H9 (cell line): Measurements from ENCODE around the gene OR13J1. TPM values are rescaled to one million over a fixed set of nuclear protein-coding genes. Genes with fewer than 3 reads are reported as not detected.

Source experiments
- DNase-seq: peaks from one replicate; pipeline ENCODE4 v3.0.0-alpha.2; 2017
- H2AFZ ChIP-seq: one replicate; pipeline ENCODE4 v1.6.1; 2013; ENCODE audit warnings: mild to moderate bottlenecking, low read length, control low read depth, moderate library complexity
- H2AK5ac ChIP-seq: 2 replicates; pipeline ENCODE4 v1.6.1; 2013; ENCODE audit warnings: low read length, control low read depth, mixed read lengths; ENCODE audit not compliant: insufficient read length
- H2BK120ac ChIP-seq: one replicate; pipeline ENCODE4 v1.6.1; 2013; ENCODE audit warnings: low read depth, mild to moderate bottlenecking, low read length, control low read depth, inconsistent platforms; ENCODE audit not compliant: poor library complexity, severe bottlenecking
- H2BK12ac ChIP-seq: 2 replicates; pipeline ENCODE4 v1.6.1; 2013; ENCODE audit warnings: low read length, control low read depth, mixed read lengths, low read depth; ENCODE audit not compliant: insufficient read length
- H2BK15ac ChIP-seq: 2 replicates; pipeline ENCODE4 v1.6.1; 2013; ENCODE audit warnings: low read depth, low read length, control low read depth
- H2BK20ac ChIP-seq: one replicate; pipeline ENCODE4 v1.6.1; 2013; ENCODE audit warnings: low read depth, mild to moderate bottlenecking, low read length, control low read depth, inconsistent platforms; ENCODE audit not compliant: poor library complexity, severe bottlenecking
- H2BK5ac ChIP-seq: 2 replicates; pipeline ENCODE4 v1.6.1; 2013; ENCODE audit warnings: low read length, control low read depth, mixed read lengths; ENCODE audit not compliant: insufficient read length
- H3K14ac ChIP-seq: 2 replicates; pipeline ENCODE4 v1.6.1; 2013; ENCODE audit warnings: low read length, control low read depth; ENCODE audit not compliant: insufficient read depth
- H3K18ac ChIP-seq: 2 replicates; pipeline ENCODE4 v1.6.1; 2013; ENCODE audit warnings: low read depth, mild to moderate bottlenecking, mixed read lengths, low read length, control low read depth; ENCODE audit not compliant: insufficient read length
- H3K23ac ChIP-seq: 2 replicates; pipeline ENCODE4 v1.6.1; 2013; ENCODE audit warnings: low read length, control low read depth, mixed read lengths, low read depth; ENCODE audit not compliant: insufficient read length
- H3K23me2 ChIP-seq: 2 replicates; pipeline ENCODE4 v1.6.1; 2013; ENCODE audit warnings: low read depth, mild to moderate bottlenecking, mixed read lengths, low read length, control low read depth; ENCODE audit not compliant: insufficient read length, poor library complexity, severe bottlenecking
- H3K27ac ChIP-seq: 2 replicates; pipeline ENCODE4 v1.5.1; 2013; ENCODE audit warnings: low read length, control low read depth, mixed read lengths, low read depth; ENCODE audit not compliant: insufficient read length
- H3K27me3 ChIP-seq: 2 replicates; pipeline ENCODE4 v1.6.1; 2013; ENCODE audit warnings: low read length, control low read depth, inconsistent platforms; ENCODE audit not compliant: insufficient read depth
- H3K4ac ChIP-seq: 2 replicates; pipeline ENCODE4 v1.6.1; 2013; ENCODE audit warnings: low read depth, mild to moderate bottlenecking, control low read depth, inconsistent platforms, low read length, moderate library complexity
- H3K4me1 ChIP-seq: 2 replicates; pipeline ENCODE4 v1.6.1; 2013; ENCODE audit warnings: low read length, control low read depth, inconsistent platforms; ENCODE audit not compliant: insufficient read depth
- H3K4me2 ChIP-seq: 2 replicates; pipeline ENCODE4 v1.6.1; 2013; ENCODE audit warnings: low read length, control low read depth, mixed read lengths; ENCODE audit not compliant: insufficient read length, insufficient read depth
- H3K56ac ChIP-seq: 2 replicates; pipeline ENCODE4 v1.6.1; 2013; ENCODE audit warnings: low read depth, mild to moderate bottlenecking, mixed read lengths, low read length, control low read depth; ENCODE audit not compliant: insufficient read length
- H3K79me1 ChIP-seq: 2 replicates; pipeline ENCODE4 v1.6.1; 2013; ENCODE audit warnings: low read depth, mild to moderate bottlenecking, moderate library complexity, low read length, control low read depth, inconsistent platforms; ENCODE audit not compliant: insufficient read depth, poor library complexity, severe bottlenecking
- H3K79me2 ChIP-seq: 2 replicates; pipeline ENCODE4 v1.6.1; 2013; ENCODE audit warnings: low read length, control low read depth, inconsistent platforms; ENCODE audit not compliant: insufficient read depth
- H3K9ac ChIP-seq: 2 replicates; pipeline ENCODE4 v1.6.1; 2013; ENCODE audit warnings: low read length, control low read depth, mixed read lengths; ENCODE audit not compliant: insufficient read length; ENCODE audit errors: extremely low read depth
- H3K9me3 ChIP-seq: one replicate; pipeline ENCODE4 v1.6.1; 2013; ENCODE audit warnings: low read depth, low read length, inconsistent platforms; ENCODE audit not compliant: control insufficient read depth
- H3T11ph ChIP-seq: one replicate; pipeline ENCODE4 v1.6.1; 2013; ENCODE audit warnings: mild to moderate bottlenecking, low read length, control low read depth, inconsistent platforms
- H4K20me1 ChIP-seq: one replicate; pipeline ENCODE4 v1.6.1; 2013; ENCODE audit not compliant: control insufficient read depth, insufficient read length, insufficient read depth
- H4K5ac ChIP-seq: 2 replicates; pipeline ENCODE4 v1.6.1; 2013; ENCODE audit warnings: low read depth, mild to moderate bottlenecking, mixed read lengths, low read length, control low read depth; ENCODE audit not compliant: insufficient read length
- H4K8ac ChIP-seq: replicated peaks from 2 replicates; pipeline ENCODE4 v1.6.1; 2013; ENCODE audit warnings: low read length, control low read depth, mixed read lengths, low read depth; ENCODE audit not compliant: insufficient read length
- H4K91ac ChIP-seq: 2 replicates; pipeline ENCODE4 v1.6.1; 2013; ENCODE audit warnings: low read depth, mild to moderate bottlenecking, moderate library complexity, mixed read lengths, low read length, control low read depth; ENCODE audit not compliant: insufficient read length
- H3K27ac Mint-ChIP-seq, 3 experiments: 2 replicates in 2 of 3; 3 replicates in 1 of 3; pipeline ENCODE4 v1.8.0; 2020 to 2021; ENCODE audit warnings: mixed read lengths in 3 of 3, mild to moderate bottlenecking in 1 of 3, moderate library complexity in 1 of 3
- H3K27me3 Mint-ChIP-seq: 2 replicates; pipeline ENCODE4 v1.8.0; 2021; ENCODE audit warnings: low read depth, mild to moderate bottlenecking, moderate library complexity, mixed read lengths
- H3K36me3 Mint-ChIP-seq, 3 experiments: 2 replicates in 2 of 3; 3 replicates in 1 of 3; pipeline ENCODE4 v1.8.0; 2020 to 2021; ENCODE audit warnings: low read depth in 3 of 3, mixed read lengths in 3 of 3; ENCODE audit not compliant: insufficient read depth in 1 of 3
- H3K4me1 Mint-ChIP-seq, 2 experiments: 2 replicates each; pipeline ENCODE4 v1.8.0; 2020; ENCODE audit warnings: mixed read lengths in 2 of 2
- H3K4me3 Mint-ChIP-seq, 2 experiments: 2 replicates in 1 of 2; 3 replicates in 1 of 2; pipeline ENCODE4 v1.8.0; 2020 to 2021; ENCODE audit warnings: mild to moderate bottlenecking in 2 of 2, mixed read lengths in 2 of 2, moderate library complexity in 1 of 2
- H3K9me3 Mint-ChIP-seq, 2 experiments: 2 replicates in 1 of 2; 3 replicates in 1 of 2; pipeline ENCODE4 v1.8.0; 2020; ENCODE audit warnings: mild to moderate bottlenecking in 2 of 2, mixed read lengths in 2 of 2, moderate library complexity in 1 of 2
- CTCF ChIP-seq: fragments of 200-600 bp; sonication (generic); conservative IDR thresholded peaks from 3 replicates; pipeline ENCODE4 v1.8.0; 2021; ENCODE audit warnings: antibody characterized with exemption, mild to moderate bottlenecking
- WGBS: extraction: QIAGEN DNeasy Blood & Tissue Kit; methylation state at CpG from one replicate; pipeline ENCODE4 v1.1.7; 2013; ENCODE audit warnings: missing lambda C conversion rate, low lambda C conversion rate, mixed read lengths; ENCODE audit not compliant: insufficient read length; ENCODE audit errors: extremely low coverage; 5-methylcytosine and 5-hydroxymethylcytosine counted together
- total RNA-seq: library from RNA; stranded (reverse); gene quantifications from 2 replicates; pipeline ENCODE4 v1.2.1, GENCODE V29; 2021

OR13J1 gene
- total RNA-seq, 1 experiment from 2014 or later, result not detected

DNA sequence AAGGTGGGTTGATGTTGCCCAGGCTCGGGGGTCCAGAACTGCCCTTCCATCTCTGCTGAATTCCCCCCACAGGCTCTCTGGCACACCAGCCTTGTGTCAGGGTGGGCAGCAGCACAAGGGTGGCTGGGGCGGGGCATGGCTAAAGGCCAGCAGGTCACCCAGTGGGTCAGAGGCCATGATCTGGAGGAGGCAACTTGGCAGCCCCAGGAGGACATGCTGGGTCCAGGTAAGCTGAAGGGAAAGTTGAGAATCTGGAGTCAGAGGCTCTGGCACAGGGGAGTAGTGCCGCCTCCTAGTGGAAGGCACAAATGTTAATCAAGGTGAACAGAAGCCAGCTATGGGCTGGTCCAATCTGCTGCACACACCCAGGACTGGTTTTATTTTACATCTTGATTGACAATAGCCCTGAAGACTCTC lies 35.0 kb downstream of the OR13J1 start:
- no peaks in the 10 kb centered on the region for H3K9me3 Mint-ChIP-seq

More for the DNA sequence above, 35.0 kb downstream of the OR13J1 start:
- Histone ChIP-seq H3K79me1 (no peaks in the 10 kb centered on the region), H2BK15ac (no peak overlapping the region), H2BK120ac (no peak overlapping the region), H3K79me2 (no peaks in the 10 kb centered on the region), H3K4me1 (no peaks in the 10 kb centered on the region), H2BK12ac (no peak overlapping the region), H3K4me2 (no peak overlapping the region), H3K9me3 (no peaks in the 10 kb centered on the region), H2AFZ (no peak overlapping the region), H4K8ac (no peak overlapping the region), H2BK20ac (no peak overlapping the region), H3K27me3 (no peaks in the 10 kb centered on the region), H3K23me2 (no peaks in the 10 kb centered on the region), H2BK5ac (no peak overlapping the region), H3K56ac (no peak overlapping the region), H3K27ac (no peak overlapping the region), H4K91ac (no peak overlapping the region), H3K9ac (no peak overlapping the region), H3K18ac (no peak overlapping the region), H3K14ac (no peak overlapping the region), H3T11ph (no peak overlapping the region), H4K5ac (no peak overlapping the region), H4K20me1 (no peaks in the 10 kb centered on the region), H2AK5ac (no peak overlapping the region), H3K23ac (no peak overlapping the region), H3K4ac (no peak overlapping the region)
- H3K4me1 Mint-ChIP-seq, result peaks cover 9 to 17% of the 10 kb centered on the region in 2 experiments; a peak in 3 of 4 replicates
- no peak overlapping the region for H3K4me3 Mint-ChIP-seq
- H3K27me3 Mint-ChIP-seq, result peaks cover 22% of the 10 kb centered on the region
- H3K27ac Mint-ChIP-seq, result no peak overlapping the region
- peak; percentile 61 for DNase-seq
- H3K36me3 Mint-ChIP-seq, result no peaks in the 10 kb centered on the region; a peak in 1 of 7 replicates
- no CpG with 5 or more reads among the region's 3 CpGs for WGBS
- peak; percentile 75 for TF ChIP-seq CTCF
